SKM-1 treated with dmso at 0.1 percent for 144 hours (cell line): ENCODE results near the gene GTF2H2C.
"Not testable (repeated sequence)": the region's sequence is repeated elsewhere in the genome, so short reads cannot be mapped to it uniquely, and the experiment has no call there.

Experiments used
- DNase-seq: peaks from one replicate; lab custom pipeline; 2025; ENCODE audit not compliant: unreplicated experiment; lab: John Stamatoyannopoulos, UW

GTF2H2C gene

GRCh38 chr5:69559908-69560330 is at the start of gene GTF2H2C:
Gene GTF2H2C (plus strand): TSS chr5:69560191. CDS start chr5:69565133, 4,942 bp downstream.
- DNase-seq = not testable (repeated sequence)

GRCh38 chr5:69510694-69511093 is 49.3 kb upstream of the GTF2H2C start:
- DNase-seq = no peak

- DNase-seq = no peak
Observed at GRCh38 chr5:69512740-69513260, 47.2 kb upstream of the GTF2H2C start.

- not testable (repeated sequence) for DNase-seq
Observed at GRCh38 chr5:69515570-69515969, 44.4 kb upstream of the GTF2H2C start.

GRCh38 chr5:69516769-69517168 is 43.2 kb upstream of the GTF2H2C start:
- DNase-seq = no peak

- DNase-seq = no peak
Observed at GRCh38 chr5:69517763-69518212, 42.2 kb upstream of the GTF2H2C start.

- no peak for DNase-seq
Observed at GRCh38 chr5:69519285-69519684, 40.7 kb upstream of the GTF2H2C start.

- DNase-seq = no peak
Observed at GRCh38 chr5:69522035-69522434, 38.0 kb upstream of the GTF2H2C start.

- DNase-seq = no peak
Observed at GRCh38 chr5:69525490-69525889, 34.5 kb upstream of the GTF2H2C start.

GRCh38 chr5:69526660-69527059 is 33.3 kb upstream of the GTF2H2C start:
- no peak for DNase-seq

- DNase-seq = no peak
Observed at GRCh38 chr5:69527128-69527770, 32.7 kb upstream of the GTF2H2C start.

GRCh38 chr5:69528035-69528434 is 32.0 kb upstream of the GTF2H2C start:
- DNase-seq = no peak

- DNase-seq = no peak
Observed at GRCh38 chr5:69528609-69529008, 31.4 kb upstream of the GTF2H2C start.

- DNase-seq = no peak
Observed at GRCh38 chr5:69530561-69531405, 29.2 kb upstream of the GTF2H2C start.

- no peak for DNase-seq
Observed at GRCh38 chr5:69531406-69531801, 28.6 kb upstream of the GTF2H2C start.

GRCh38 chr5:69537911-69538310 is 22.1 kb upstream of the GTF2H2C start:
- DNase-seq = not testable (repeated sequence)

GRCh38 chr5:69538735-69539134 is 21.3 kb upstream of the GTF2H2C start:
- DNase-seq = not testable (repeated sequence)

GRCh38 chr5:69541347-69541746 is 18.6 kb upstream of the GTF2H2C start:
- DNase-seq = not testable (repeated sequence)

GRCh38 chr5:69542838-69543618 is 17.0 kb upstream of the GTF2H2C start:
- DNase-seq = not testable (repeated sequence)

GRCh38 chr5:69544602-69545001 is 15.4 kb upstream of the GTF2H2C start:
- DNase-seq = not testable (repeated sequence)
